Lung (tissue), 12 donors: Measurements from ENCODE around the gene NXPH3. TPM values are rescaled to one million over a fixed set of nuclear protein-coding genes. Genes with fewer than 3 reads are reported as not detected.

ENCODE experiments used
- ATAC-seq: fragments of 200-7000 bp; cut with Tn5 transposase; one replicate; pipeline ENCODE4 v1.9.1; 2020; ENCODE audit warnings: moderate number of reproducible peaks; ENCODE audit not compliant: insufficient read depth, low FRiP score
- DNase-seq, 3 donors: peaks; one replicate each; pipeline ENCODE4 v3.0.0-alpha.2; 2013 to 2017
- H3K27ac ChIP-seq, 2 donors: one replicate each; pipeline ENCODE4 v1.5.1; 2013; ENCODE audit warnings: mild to moderate bottlenecking in 2 of 2, moderate library complexity in 2 of 2, control low read depth in 1 of 2, inconsistent platforms in 1 of 2, low read depth in 1 of 2, low read length in 1 of 2
- H3K27me3 ChIP-seq, 3 donors: one replicate each; pipeline ENCODE4 v1.5.1; 2013; ENCODE audit warnings: low read length in 2 of 3; ENCODE audit not compliant: control insufficient read depth in 3 of 3, insufficient read depth in 3 of 3
- H3K36me3 ChIP-seq, 4 donors: one replicate each; pipeline ENCODE4 v1.5.1; 2013; ENCODE audit warnings: low read length in 4 of 4, mild to moderate bottlenecking in 1 of 4, moderate library complexity in 1 of 4; ENCODE audit not compliant: control insufficient read depth in 4 of 4, insufficient read depth in 4 of 4
- H3K4me1 ChIP-seq, 5 donors: one replicate each; pipeline ENCODE4 v1.5.1; 2013; ENCODE audit warnings: low read length in 5 of 5, mild to moderate bottlenecking in 2 of 5, moderate library complexity in 1 of 5; ENCODE audit not compliant: control insufficient read depth in 5 of 5, insufficient read depth in 5 of 5
- H3K4me3 ChIP-seq: one replicate; pipeline ENCODE4 v1.5.1; 2013; ENCODE audit warnings: mild to moderate bottlenecking, control low read depth, moderate library complexity
- H3K9ac ChIP-seq, 2 donors: one replicate each; pipeline ENCODE4 v1.5.1; 2013; ENCODE audit warnings: low read length in 2 of 2, control low read depth in 1 of 2; ENCODE audit not compliant: insufficient read depth in 1 of 2
- H3K9me3 ChIP-seq, 4 donors: one replicate each; pipeline ENCODE4 v1.5.1; 2013; ENCODE audit warnings: low read length in 3 of 4, mild to moderate bottlenecking in 1 of 4, moderate library complexity in 1 of 4; ENCODE audit not compliant: control insufficient read depth in 4 of 4, insufficient read depth in 3 of 4
- CTCF ChIP-seq: IDR thresholded peaks from 2 replicates; pipeline ENCODE4 v1.5.1; 2012; ENCODE audit warnings: mild to moderate bottlenecking; ENCODE audit errors: control extremely low read depth, extremely low read depth
- WGBS, 2 donors: extraction: QIAGEN DNeasy Blood & Tissue Kit; methylation state at CpG; one replicate each; pipeline ENCODE4 v1.1.7; 2013; 5-methylcytosine and 5-hydroxymethylcytosine counted together
- polyA plus RNA-seq, 2 donors: library from polyadenylated mRNA; stranded (reverse); fragments of 200-250 nt; gene quantifications; one replicate each; pipeline ENCODE4 v1.2.1, GENCODE V29; 2013
- total RNA-seq, 2 donors: library from RNA; depleted of rRNA in 1 of 2; stranded (reverse); fragments of >200 nt in 1 of 2; gene quantifications; one replicate each; pipeline ENCODE4 v1.2.1, GENCODE V29; 2014 to 2021
- donor health status: control.
- donor health status: control.
- donor health status: Bipolar disorder and iron deficiency.
- donor health status: healthy.
- donor health status: DM: yes; HTN: yes; CAD: no.

NXPH3 gene
- total and polyA plus RNA-seq, 4 donors: 1.1 to 3.1 (median 2.0) TPM

GRCh38 chr17:49612726-49613125 is 37.1 kb downstream of the NXPH3 start:
- ATAC-seq: no peak
- no peak for DNase-seq
- no peaks in the 10 kb centered on the region for H3K27me3 ChIP-seq
- H3K4me1 ChIP-seq: peaks cover 0 to 13% (median 3%) of the 10 kb centered on the region in 5 donors
- H3K36me3 ChIP-seq: peaks cover 12 to 27% (median 19%) of the 10 kb centered on the region in 4 donors
- no peaks in the 10 kb centered on the region for H3K9me3 ChIP-seq
- no peak overlapping the region for H3K4me3 ChIP-seq
- 87 to 96% methylated on average over 1 of the region's 1 CpG for WGBS, 2 donors
- H3K27ac ChIP-seq: no peak overlapping the region
- H3K9ac ChIP-seq: no peak overlapping the region
- no peak for TF ChIP-seq CTCF

- 97 to 100% methylated on average over 1 of the region's 1 CpG for whole genome bisulfite sequencing, 2 donors
- no peak for DNase-seq
- TF ChIP-seq CTCF: no peak
- Histone ChIP-seq H3K27ac (no peak overlapping the region), H3K27me3 (no peaks in the 10 kb centered on the region), H3K4me3 (no peak overlapping the region), H3K4me1 (peaks cover 0 to 13% (median 3%) of the 10 kb centered on the region in 5 donors), H3K9me3 (no peaks in the 10 kb centered on the region), H3K9ac (no peak overlapping the region), H3K36me3 (peaks cover 12 to 28% (median 23%) of the 10 kb centered on the region in 4 donors)
- no peak for ATAC-seq
Observed at GRCh38 chr17:49613182-49613800, 37.6 kb downstream of the NXPH3 start.

GRCh38 chr17:49616086-49616485 is 40.4 kb downstream of the NXPH3 start:
- Histone ChIP-seq H3K4me1 (peaks cover 0 to 15% (median 3%) of the 10 kb centered on the region in 5 donors), H3K4me3 (no peak overlapping the region), H3K27me3 (no peaks in the 10 kb centered on the region), H3K36me3 (peaks cover 18 to 36% (median 24%) of the 10 kb centered on the region in 4 donors), H3K9ac (no peak overlapping the region), H3K27ac (no peak overlapping the region), H3K9me3 (no peaks in the 10 kb centered on the region)
- TF ChIP-seq CTCF: no peak
- WGBS, 2 donors: 68 to 82% methylated on average over 3 of the region's 3 CpGs
- DNase-seq: no peak
- no peak for ATAC-seq
